Cardiac fibroblast (primary cell): Measurements from ENCODE around the gene CNP.

Experiments
- DNase-seq, 2 donors: peaks; one replicate each; pipeline versions ENCODE4 v3.0.0 to v3.0.0-alpha.2; 2010; ENCODE audit warnings: low read depth in 2 of 2
- H3K4me3 ChIP-seq, 2 donors: replicated peaks in 1 of 2; 1 replicate in 1 of 2; 2 replicates in 1 of 2; pipeline ENCODE4 v1.5.1; 2011; ENCODE audit warnings: low read depth in 2 of 2, low read length in 2 of 2, mild to moderate bottlenecking in 2 of 2, moderate library complexity in 1 of 2
- CTCF ChIP-seq: IDR thresholded peaks from one replicate; pipeline ENCODE4 v1.5.1; 2011; ENCODE audit warnings: low read depth, mild to moderate bottlenecking, low read length, inconsistent platforms

CNP gene

DNA sequence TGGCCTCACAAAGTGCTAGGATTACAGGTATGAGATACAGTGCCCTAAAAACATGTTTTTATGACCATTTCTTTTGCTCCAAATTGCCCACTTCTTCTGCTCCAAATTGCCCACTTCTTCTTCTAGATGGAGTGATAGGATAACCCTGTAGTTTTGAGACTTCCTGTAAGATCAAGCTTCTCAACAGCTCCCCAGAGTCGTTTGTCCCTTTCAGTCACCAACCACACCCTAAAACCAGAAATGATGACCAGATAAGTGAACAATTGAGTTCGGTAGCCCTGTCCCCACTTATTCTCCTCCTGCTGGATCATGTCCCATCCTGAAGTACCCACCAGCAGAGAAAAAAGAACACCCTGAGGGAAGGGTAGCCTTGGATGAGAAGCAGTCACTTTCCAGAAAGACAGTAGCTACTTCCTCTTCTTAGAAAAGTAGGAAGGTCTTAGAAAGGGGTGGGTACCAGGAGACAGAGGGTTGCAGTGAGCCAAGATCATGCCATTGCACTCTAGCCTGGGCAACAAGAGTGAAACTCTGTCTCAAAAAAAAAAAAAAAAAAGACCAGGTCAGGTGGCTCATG is 33.7 kb upstream of the CNP start:
- TF ChIP-seq CTCF, result no peak
- DNase-seq, result no peak
- H3K4me3 ChIP-seq, result no peak overlapping the region

GRCh38 chr17:41935641-41936040 is 31.0 kb upstream of the CNP start:
- H3K4me3 ChIP-seq, result no peak overlapping the region
- DNase-seq, result no peak
- TF ChIP-seq CTCF, result no peak

DNA sequence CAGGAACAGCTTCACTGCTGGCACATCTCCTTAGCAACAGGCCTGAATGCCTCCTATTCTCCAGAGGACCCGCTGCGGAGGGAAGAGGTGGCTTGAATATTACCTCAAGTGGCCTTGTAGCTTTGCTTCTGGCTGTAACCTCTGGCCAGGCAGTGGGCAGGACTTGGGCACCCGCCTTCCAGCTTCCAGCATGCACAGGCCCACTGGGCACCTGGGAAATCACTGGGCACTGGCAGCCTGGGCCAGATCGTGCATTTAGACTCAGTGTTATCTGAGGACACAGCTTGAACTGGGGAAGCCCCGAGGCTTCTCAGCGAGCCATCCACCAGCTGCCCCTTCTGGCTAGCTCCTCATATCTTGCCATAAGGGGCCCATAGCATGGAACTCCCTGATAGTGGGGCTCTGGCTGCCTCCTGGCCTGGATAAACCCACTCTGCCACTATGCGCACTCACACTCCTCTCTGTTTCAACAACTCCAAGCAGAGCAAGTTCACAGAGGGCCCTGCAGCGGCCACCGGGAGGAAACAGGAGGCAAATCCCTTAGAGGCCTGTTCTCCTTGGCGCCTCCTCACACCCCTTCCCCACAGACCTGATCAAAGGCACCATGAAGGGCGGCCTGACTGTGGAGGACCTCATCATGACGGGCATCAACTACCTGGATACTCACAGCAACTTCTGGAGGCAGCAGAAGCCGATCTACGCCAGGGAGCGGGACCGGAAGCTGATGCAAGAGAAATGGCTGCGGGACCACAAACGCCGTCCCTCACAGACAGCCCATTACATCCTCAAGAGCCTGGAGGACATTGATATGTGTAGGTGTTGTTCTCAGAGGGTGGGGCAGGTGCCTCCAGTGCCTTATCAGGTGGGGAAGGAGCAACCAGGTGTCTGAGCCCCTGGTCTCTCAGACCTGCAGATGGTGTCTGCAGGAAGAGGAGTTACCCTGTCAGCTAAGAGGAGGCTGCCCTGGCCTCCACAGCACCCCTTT is 28.3 kb upstream of the CNP start:
- H3K4me3 ChIP-seq, result no peak overlapping the region
- no peak for TF ChIP-seq CTCF
- no peak for DNase-seq

DNA sequence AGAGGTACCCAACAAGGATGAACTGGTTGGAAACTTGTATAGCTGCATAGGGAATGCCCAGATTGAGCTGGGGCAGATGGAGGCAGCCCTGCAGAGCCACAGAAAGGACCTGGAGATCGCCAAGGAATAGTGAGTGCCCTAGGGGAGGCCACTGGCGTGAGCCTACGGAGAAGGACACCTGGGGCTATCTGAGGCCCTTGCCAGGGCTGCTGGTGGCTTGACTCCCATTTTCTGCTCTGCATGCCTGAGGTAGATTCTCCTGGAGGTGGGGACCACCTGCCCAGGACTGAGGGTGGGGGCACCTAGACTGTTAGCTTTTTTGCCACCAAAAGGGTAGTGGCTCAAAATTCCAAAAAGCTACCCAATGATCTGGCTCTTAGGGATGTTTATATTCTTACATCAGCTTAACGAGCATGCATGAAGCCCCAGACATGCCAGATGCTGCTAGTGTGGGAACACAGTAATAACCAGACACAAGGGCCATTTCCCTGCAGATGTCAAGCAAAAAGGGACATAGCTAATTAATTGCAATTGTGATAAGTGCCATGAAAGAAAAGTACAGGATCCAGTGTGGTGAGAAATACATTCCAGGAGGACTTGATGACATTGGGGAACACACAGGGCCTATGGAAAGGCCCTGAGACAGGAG is 27.4 kb upstream of the CNP start:
- no peak for TF ChIP-seq CTCF
- no peak for DNase-seq
- no peak overlapping the region for H3K4me3 ChIP-seq

- TF ChIP-seq CTCF, result no peak
- H3K4me3 ChIP-seq, result no peak overlapping the region
- no peak for DNase-seq
These were observed 26.9 kb upstream of the CNP start for GRCh38 chr17:41939693-41940090.

DNA sequence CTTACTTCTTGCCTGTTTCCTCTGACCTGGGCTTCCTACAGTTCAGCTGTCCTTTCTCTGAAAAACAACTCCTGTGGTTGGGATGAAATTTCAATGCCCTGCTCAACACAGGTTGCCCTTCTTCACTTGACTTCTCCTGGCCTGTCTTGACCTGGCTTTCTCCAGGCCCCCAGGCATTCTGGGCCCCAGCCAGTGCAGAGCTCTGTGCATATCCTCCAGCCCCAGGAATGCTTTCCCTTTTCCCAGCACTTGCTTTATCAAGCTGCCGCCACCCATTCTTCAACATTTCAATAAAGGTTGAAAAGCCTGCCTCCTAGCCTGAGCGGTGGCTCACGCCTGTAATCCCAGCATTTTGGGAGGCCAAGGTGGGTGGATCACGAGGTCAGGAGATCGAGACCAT is 25.4 kb upstream of the CNP start:
- H3K4me3 ChIP-seq, result no peak overlapping the region
- no peak for TF ChIP-seq CTCF
- DNase-seq, result no peak
